Measurements from ENCODE around the gene GLIS1.

The GLIS1 gene

DNA sequence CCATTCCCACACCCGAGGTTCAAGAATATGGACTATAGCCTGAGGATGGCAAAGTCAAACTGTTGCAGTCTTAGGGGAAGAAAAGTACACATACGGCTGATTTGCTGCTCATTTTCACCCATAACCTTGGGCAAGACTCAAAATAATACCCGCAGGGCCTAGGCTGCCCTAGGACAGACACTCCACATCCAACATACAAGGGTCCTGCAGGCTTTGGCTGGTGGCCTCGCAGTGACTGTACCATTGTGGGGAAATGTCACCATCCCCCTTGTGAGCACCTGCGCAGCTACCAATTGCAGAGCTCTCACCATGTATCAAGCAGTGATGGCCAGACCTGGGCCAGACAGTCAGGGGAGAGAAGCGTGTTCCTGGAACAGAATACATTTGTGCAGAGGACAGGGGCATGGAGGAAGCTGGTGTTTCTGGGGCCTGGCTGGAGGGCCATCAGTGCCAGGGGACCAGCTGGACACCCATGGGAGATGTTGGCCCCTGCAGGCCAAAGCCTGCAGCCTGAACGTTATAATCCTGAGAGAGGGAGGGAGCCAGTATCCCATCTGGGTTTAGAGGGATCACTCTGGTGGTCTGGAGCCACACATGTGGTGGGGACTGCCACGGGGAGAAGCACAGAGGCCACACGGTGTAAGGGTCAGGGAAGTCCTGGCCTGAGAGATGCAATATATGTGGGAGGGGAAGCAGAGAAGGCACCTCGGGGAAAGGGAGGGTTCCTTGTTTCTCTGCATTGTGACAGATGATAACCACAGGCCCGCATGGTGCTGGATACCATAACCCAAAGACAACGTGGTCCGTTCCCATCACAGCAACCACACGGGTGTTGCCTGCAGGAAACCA, 101.2 kb downstream of the GLIS1 start:
- no peak for TF ChIP-seq EZH2phosphoT487 (IDR thresholded peaks at IDR 0.05; ENCODE audit: borderline replicate concordance, low read length)
- TF ChIP-seq, protein P1, sequence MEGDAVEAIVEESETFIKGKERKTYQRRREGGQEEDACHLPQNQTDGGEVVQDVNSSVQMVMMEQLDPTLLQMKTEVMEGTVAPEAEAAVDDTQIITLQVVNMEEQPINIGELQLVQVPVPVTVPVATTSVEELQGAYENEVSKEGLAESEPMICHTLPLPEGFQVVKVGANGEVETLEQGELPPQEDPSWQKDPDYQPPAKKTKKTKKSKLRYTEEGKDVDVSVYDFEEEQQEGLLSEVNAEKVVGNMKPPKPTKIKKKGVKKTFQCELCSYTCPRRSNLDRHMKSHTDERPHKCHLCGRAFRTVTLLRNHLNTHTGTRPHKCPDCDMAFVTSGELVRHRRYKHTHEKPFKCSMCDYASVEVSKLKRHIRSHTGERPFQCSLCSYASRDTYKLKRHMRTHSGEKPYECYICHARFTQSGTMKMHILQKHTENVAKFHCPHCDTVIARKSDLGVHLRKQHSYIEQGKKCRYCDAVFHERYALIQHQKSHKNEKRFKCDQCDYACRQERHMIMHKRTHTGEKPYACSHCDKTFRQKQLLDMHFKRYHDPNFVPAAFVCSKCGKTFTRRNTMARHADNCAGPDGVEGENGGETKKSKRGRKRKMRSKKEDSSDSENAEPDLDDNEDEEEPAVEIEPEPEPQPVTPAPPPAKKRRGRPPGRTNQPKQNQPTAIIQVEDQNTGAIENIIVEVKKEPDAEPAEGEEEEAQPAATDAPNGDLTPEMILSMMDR (IDR thresholded peaks at IDR 0.05; ENCODE audit: low read depth, low read length, poor library complexity, severe bottlenecking): no peak
- Histone ChIP-seq H3K79me2 (ENCODE audit: control insufficient read depth, low read length) (no peaks in the 10 kb centered on the region), H4K20me1 (ENCODE audit: control insufficient read depth, insufficient read depth, low read depth, low read length) (no peaks in the 10 kb centered on the region)

DNA sequence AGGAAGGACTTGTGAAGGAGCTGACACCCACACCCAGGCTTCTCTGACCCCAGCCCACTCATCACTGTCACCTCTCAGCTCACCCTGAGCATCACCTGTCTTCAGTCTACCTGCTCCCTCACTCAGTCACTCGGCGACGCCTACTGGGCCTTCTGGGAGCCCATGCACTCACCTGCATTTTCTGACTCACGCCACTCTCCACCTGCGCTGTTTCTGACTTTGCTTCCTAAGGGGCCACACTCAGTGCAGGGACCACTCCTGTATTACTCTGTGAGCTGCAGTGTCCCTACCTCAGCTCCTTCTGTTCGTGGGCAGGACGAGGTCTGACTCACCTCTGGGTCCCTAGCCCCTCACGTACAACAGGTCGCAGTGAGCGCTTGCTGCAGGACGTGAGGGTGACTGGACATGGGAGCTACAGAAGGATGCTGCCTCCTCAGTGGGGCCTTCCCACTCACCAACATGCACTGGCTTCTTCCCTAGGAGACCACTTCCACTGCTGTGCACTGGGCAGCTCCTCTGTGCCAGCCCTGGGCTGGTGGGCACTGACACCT, 102.3 kb downstream of the GLIS1 start:
- Histone ChIP-seq H3K27ac (ENCODE audit: low read depth, low read length) (no peak overlapping the region), H3K4me2 (ENCODE audit: low read length) (no peak overlapping the region), H3K4me1 (ENCODE audit: control insufficient read depth, low read length) (no peaks in the 10 kb centered on the region), H3K9me3 (ENCODE audit: control insufficient read depth, insufficient read depth, low read length) (no peaks in the 10 kb centered on the region), H3K9me2 (replicated peaks; ENCODE audit: control insufficient read depth, low read length) (no peaks in the 10 kb centered on the region), H3F3A (ENCODE audit: control insufficient read depth, insufficient read depth) (no peaks in the 10 kb centered on the region), H3K4me3 (ENCODE audit: low read length) (no peak overlapping the region), H3K36me3 (ENCODE audit: control insufficient read depth, low read length) (no peaks in the 10 kb centered on the region), H4K20me1 (ENCODE audit: control insufficient read depth, insufficient read depth, low read depth, low read length) (no peaks in the 10 kb centered on the region), H3K27me3 (ENCODE audit: control insufficient read depth, low read length) (no peaks in the 10 kb centered on the region; the same call in 1 of the 2 replicates), H3K79me2 (ENCODE audit: control insufficient read depth, low read length) (no peaks in the 10 kb centered on the region)
- TF ChIP-seq, protein P1 (IDR thresholded peaks at IDR 0.05; ENCODE audit: low read depth, low read length, poor library complexity, severe bottlenecking): no peak
- no peak for TF ChIP-seq EZH2phosphoT487 (IDR thresholded peaks at IDR 0.05; ENCODE audit: borderline replicate concordance, low read length)

More for the DNA sequence above, 101.2 kb downstream of the GLIS1 start:
- Histone ChIP-seq H3K4me2 (ENCODE audit: low read length) (no peak overlapping the region), H3K27me3 (ENCODE audit: control insufficient read depth, low read length) (no peaks in the 10 kb centered on the region; the same call in 1 of the 2 replicates), H3K36me3 (ENCODE audit: control insufficient read depth, low read length) (no peaks in the 10 kb centered on the region), H3K4me3 (ENCODE audit: low read length) (no peak overlapping the region), H3K9me3 (ENCODE audit: control insufficient read depth, insufficient read depth, low read length) (no peaks in the 10 kb centered on the region), H3F3A (ENCODE audit: control insufficient read depth, insufficient read depth) (no peaks in the 10 kb centered on the region), H3K9me2 (replicated peaks; ENCODE audit: control insufficient read depth, low read length) (no peaks in the 10 kb centered on the region), H3K27ac (ENCODE audit: low read depth, low read length) (no peak overlapping the region), H3K4me1 (ENCODE audit: control insufficient read depth, low read length) (no peaks in the 10 kb centered on the region)

DNA sequence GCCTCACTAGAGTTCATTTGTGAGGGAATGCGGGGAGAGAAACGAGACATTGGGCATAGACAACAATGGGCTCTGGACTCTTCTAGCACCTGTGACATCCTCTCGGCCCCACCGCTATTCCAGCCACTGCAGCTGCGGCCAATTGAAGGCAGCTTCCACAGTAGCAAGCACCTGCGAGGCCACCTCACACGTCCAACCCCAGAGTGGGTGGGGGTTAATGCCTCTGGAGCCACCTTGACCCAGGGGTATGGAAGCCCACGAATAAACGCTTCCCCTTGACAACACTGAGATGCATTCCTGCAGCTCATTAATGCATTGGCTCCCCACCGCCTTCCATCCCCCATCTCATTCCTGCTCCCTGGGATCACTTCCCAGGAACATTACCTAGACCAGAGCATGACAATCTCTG, 104.4 kb downstream of the GLIS1 start:
- H3K79me2 ChIP-seq (ENCODE audit: control insufficient read depth, low read length): no peaks in the 10 kb centered on the region
- no peak overlapping the region for H3K4me3 ChIP-seq (ENCODE audit: low read length)
- no peaks in the 10 kb centered on the region for H3F3A ChIP-seq (ENCODE audit: control insufficient read depth, insufficient read depth)
- H3K9me2 ChIP-seq (replicated peaks; ENCODE audit: control insufficient read depth, low read length): no peaks in the 10 kb centered on the region
- H4K20me1 ChIP-seq (ENCODE audit: control insufficient read depth, insufficient read depth, low read depth, low read length): no peaks in the 10 kb centered on the region
- no peaks in the 10 kb centered on the region for H3K36me3 ChIP-seq (ENCODE audit: control insufficient read depth, low read length)
- H3K27ac ChIP-seq (ENCODE audit: low read depth, low read length): no peak overlapping the region
- H3K4me1 ChIP-seq (ENCODE audit: control insufficient read depth, low read length): no peaks in the 10 kb centered on the region
- no peaks in the 10 kb centered on the region for H3K9me3 ChIP-seq (ENCODE audit: control insufficient read depth, insufficient read depth, low read length)
- H3K4me2 ChIP-seq (ENCODE audit: low read length): no peak overlapping the region
- TF ChIP-seq, protein P1 (IDR thresholded peaks at IDR 0.05; ENCODE audit: low read depth, low read length, poor library complexity, severe bottlenecking): no peak
- no peak for TF ChIP-seq EZH2phosphoT487 (IDR thresholded peaks at IDR 0.05; ENCODE audit: borderline replicate concordance, low read length)
- no peaks in the 10 kb centered on the region; the same call in 1 of the 2 replicates for H3K27me3 ChIP-seq (ENCODE audit: control insufficient read depth, low read length)

All from DOHH2 (cell line).